HG03439 (cell line): Measurements from ENCODE around the gene SFXN5.
"Not testable (repeated sequence)": the region's sequence is repeated elsewhere in the genome, so short reads cannot be mapped to it uniquely, and the experiment has no call there.

Experiments
- ATAC-seq: cut with Tn5 transposase; IDR thresholded peaks from one replicate; pipeline ENCODE4 v1.9.1; 2021; ENCODE audit warnings: mild to moderate bottlenecking, moderate library complexity; ENCODE audit not compliant: unreplicated experiment

SFXN5 gene

DNA sequence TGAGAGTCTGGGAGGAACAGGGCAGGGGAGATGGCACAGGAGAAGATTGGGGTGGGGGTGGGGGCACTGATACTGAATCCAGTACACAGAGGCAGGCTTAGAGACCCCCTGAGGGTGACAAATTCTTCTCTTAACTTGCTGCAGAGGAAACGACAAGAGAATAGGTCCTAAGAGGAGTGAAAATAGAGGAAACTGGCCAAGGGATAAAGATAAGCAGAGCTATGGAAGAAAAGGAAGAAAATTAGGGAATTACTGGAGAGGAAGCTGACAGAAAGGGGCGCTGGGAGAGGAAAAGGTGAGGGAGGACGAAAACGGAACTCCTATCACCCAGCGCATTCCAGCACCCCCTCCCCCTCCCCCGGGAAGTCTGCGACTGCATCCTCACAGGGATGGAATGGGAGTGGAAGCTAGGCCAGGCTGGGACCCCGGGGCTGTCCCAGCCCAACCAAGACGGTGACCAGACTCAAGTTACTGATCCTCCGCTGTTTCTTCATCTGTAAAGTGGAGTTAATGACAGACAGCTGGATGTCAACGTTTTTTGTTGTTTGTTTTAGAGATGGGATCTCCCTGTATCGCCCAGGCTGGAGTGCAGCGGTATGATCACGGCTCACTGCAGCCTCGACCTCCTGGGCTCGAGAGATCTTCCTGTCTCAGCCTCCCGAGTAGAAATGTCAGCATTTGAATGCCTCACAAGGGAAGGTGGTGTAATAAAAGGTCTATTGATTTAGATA lies 156.8 kb downstream of the SFXN5 start:
- ATAC-seq: no peak

DNA sequence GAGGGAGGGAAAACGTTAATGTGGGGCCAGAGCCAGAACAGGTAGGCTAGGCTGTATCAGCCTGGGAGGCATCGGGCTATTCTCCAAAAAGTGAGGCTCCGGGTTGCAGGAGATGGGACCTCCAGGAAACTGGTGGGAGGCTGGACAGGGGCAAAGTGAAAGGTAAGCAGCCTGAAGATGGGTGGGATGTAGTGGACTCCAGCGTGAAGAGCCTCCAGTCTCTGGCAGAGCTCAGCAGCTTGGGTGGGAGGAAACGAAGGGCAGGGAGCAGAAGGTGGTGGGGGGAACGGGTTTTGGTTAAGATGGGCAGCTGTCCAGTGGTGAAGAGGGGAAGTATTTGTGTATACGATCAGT lies 157.3 kb downstream of the SFXN5 start:
- no peak for ATAC-seq

DNA sequence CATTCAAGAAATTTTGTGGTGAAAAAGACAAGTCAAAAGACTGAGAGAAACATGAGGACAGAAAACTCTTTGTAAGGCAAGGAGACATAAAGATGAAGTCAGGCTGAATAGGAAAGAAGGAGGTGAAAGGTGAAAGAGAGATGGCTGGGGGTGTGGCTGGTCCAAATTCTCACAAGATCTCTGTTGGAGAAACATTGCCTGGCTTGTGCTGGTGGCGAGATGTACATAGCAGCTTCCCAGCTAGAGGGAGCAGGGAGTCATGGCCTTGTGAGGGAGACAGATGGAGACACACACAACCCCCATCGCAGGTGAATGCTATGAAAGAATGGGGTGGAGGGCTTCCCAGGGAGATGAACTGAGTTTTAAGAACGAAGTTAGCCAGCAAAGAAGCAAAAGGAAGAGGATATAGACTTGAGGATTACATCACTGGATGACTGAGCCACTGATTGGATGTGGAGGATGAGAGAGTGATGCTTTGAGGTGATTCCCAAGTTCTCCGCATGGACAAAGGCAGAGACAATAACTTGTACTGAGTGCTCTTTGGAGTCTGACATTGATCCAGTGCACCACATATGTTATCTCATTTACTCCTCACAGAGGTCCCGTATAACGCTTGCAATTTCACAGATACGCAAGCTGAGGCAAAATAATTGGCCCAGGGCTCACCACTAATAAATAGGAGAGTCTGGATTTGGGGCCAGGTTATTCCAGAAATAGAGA lies 157.9 kb downstream of the SFXN5 start:
- ATAC-seq: no peak

DNA sequence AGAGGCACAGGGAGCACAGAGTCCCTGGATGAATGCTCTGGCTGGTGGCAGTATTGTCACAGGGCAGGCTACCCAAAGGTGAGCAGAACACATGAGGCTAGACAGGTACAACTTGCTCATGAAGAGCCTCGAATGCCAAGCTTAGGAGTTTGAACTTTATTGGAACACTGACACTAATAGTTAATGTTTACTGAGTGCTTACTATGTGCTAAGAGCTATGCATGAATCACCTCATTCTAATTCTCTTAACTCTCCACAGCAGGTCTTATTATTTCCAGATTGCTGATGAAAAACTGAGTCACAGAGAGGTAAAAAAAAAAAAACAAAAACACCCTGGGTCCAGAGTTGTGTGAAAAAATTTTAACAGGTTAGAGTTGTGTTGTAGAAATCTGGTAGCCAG lies 160.3 kb downstream of the SFXN5 start:
- ATAC-seq: no peak

DNA sequence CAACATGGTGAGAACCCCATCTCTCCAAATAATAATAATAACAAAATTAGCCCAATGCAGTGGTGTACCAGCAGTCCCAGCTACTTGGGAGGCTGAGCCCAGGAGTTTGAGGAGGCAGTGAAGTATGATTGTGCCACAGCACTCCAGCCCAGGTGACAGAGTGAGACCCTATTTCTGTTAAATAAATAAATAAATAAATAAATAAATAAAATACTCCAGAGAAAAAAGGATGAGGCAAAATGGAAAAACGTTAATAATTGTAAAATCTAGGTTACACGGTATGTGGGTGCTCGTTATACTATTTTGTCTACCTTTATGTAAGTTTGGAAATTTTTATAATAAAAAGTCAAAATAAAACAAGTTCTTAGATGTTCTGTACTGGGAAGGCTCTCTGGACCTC lies 162.8 kb downstream of the SFXN5 start:
- no peak for ATAC-seq

DNA sequence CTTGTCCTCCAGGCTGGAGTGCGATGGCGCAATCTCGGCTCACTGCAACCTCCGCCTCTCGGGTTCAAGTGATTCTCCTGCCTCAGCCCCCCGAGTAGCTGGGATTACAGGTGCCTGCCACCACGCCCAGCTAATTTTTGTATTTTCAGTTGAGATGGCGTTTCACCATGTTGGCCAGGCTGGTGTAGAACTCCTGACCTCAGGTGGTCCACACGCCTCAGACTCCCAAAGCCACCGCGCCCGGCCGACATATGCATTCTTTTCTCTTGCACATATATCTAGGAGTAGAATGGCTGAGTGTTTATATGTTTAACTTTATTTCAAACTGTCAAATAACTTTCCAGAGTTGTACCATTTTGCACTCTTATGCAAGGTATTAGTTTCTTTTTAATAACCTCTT lies 164.1 kb downstream of the SFXN5 start:
- ATAC-seq: not testable (repeated sequence)

DNA sequence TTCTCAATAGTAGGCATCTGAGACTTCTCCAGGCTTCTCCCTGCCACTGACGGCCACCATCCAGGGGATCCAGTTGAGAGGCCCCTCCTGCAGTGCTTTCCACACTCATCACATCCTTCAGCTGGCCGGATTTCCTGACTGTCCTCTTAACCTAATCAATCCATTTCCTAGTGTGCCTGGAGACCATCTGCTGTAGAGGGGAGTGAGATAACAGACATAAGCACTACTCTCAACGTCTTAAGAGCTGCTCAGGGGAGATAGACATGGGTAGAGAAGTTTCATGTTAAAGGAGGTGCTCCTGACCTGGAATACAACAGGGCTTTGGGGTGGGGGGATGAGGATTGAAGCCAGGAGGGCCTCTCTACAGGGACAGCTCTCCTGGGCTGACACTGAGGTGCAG lies 170.1 kb downstream of the SFXN5 start:
- ATAC-seq: no peak

DNA sequence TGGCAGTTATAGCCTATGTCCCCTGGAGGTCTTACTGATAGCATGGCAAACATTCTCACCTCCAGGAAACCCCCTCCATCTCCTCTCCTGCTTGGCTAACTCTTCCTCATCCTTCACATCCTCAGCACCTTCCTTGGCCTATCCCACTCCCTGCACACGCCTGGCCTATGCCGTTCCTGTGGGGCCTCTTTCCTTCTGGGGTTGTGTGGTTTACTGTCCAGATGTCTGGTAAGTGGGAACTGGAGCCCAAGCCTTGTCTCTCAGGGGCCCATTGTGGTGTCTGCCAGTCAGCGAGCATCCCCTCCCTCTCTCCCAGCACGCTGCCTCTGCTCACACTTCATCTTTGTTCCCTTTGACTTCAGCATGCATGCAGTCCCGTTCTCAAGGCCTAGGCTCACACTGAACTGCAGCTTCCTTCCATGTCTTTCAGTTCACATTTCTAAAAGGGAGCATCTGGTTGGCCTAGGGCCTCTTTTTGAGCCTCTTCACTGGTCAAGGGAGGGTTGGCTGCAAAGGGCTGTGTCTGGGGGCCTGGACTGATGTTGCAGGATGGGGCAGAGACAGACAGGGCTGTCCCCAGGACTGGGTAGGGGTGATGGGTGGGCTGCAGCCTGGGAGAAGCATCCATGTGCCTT lies 171.2 kb downstream of the SFXN5 start:
- no peak for ATAC-seq

DNA sequence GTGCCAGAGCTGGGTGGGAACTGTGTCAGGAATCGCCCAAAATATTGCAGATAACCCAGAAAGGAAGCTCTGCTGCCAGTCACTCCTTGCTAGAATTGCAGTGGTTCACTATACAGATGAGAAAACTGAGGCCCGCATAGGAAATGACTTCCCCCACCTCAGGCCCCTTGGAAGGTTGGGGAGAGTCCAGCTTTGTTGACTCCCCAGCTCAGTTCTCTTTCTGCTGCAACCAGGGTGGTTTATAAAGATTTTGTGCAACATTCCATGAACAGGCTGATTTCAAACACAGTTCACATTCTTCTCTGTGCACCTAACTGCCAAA lies 173.0 kb downstream of the SFXN5 start:
- ATAC-seq: no peak

DNA sequence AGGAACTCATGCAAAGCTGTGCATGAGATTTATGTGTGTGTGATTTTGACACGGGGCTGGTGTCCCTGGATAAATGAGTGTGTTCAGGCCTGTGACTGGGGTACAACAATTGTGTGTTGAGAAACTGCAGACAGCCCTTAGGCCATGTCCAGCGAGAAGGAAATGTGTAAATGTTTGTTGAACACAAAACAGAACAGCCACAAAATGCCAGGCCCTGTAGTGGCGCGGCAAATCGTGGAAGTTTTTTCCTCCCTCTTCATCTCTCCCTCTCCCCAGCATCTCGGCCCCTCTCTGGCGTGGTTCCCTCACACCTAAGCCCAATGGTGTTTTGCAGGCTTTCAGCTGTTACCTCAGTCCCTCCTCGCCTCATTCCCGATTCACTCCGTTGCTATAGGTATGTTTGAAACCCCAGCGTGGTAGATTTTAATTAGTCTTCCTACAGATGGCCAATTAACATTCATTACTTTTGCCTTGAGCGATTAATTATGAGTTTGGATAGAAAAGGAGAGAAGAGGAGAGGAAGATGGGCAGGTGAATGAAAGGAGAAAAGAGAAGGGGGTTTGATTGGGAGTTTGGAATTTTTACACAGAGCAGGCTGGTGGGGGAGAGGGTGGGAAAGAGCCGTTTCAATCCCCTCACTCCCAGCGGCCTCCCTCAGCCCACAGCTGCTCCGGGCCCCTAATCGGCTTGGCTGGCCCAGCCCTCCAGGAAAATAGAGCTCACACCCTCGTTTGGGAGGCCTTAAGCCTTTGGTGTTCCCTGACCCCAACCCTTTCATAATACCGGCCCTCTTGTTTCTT lies 173.5 kb downstream of the SFXN5 start:
- no peak for ATAC-seq

DNA sequence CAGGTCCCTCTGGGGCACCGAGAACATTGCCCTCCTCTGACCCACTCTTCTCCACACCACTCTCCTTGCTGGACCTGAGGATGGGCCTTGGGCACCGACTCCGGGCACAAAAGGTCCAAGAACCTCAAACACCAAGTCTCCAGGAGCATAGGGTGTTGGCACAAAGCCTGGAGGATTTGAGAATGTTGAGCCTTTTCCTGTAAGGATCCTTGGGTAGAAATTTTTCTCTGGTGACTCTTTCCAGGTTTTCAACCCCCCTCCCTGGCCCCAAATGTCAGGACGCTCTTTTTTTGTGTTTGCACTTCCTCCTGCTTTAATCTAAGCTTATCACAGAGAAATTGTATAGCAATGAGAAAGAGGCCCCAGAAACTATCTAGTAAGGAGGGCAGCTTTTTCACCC lies 175.1 kb downstream of the SFXN5 start:
- no peak for ATAC-seq

DNA sequence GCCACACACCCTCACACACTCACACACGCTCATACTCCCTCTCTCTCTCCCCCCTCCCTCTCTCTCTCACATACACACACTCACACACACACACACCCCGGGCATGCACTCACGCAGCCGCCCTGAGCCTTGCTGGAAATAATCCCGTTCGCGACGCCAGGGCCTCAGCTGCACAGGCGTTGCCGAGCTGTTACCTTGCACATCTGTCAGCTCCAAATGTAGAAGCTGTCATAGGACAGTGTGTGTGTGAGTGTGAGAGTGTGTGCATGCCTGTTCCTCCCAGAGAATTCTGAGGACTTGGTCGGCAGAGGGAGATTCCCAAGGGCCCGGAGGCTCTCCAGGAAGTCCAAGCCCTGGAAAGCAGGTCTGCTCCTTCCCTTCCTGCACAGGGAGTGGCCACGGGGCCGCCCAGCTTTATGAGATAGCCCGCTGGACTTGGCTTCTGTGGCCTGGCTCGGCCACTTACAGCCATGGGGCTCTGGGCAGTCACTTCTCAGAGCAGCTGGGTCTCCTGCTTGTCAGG lies 175.7 kb downstream of the SFXN5 start:
- no peak for ATAC-seq

DNA sequence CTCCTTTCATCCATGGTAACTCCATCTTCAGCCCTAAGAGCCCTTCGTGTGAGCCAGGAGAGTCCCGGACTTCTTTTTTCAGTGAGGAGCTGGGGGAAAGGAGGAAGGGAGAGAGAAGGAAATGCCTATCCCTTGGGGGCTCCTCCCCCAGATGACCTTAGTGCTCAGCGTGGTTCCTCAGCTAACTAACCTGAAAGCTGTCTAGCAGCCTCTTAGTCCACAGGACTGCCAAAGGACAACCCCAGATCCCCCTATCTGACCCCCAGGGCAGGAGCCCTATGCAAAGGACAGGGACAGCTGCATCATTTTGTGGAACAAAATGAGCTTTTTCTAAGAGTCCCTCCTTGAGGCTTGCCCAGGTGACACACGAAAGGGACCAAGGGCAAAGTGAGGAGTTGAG lies 176.4 kb downstream of the SFXN5 start:
- no peak for ATAC-seq

DNA sequence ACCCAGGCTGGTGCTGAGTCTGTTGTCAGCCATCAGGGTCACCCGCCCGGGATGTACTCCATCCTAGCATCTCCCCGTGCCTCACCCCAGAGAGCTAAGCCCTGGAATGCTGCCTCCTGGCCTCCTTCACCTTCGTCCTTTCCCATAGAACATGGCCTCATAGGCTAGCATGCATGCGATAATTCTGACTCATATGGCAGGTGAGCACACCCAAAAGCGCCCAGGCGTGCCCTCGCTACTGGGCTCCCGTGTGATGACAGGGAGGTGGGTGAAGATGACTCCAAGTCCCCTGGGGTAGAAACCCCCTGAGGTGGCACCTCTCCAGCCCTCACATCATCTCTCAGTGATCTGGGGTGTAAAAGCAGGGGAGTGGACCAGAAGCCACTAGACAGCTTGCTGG lies 177.0 kb downstream of the SFXN5 start:
- no peak for ATAC-seq

DNA sequence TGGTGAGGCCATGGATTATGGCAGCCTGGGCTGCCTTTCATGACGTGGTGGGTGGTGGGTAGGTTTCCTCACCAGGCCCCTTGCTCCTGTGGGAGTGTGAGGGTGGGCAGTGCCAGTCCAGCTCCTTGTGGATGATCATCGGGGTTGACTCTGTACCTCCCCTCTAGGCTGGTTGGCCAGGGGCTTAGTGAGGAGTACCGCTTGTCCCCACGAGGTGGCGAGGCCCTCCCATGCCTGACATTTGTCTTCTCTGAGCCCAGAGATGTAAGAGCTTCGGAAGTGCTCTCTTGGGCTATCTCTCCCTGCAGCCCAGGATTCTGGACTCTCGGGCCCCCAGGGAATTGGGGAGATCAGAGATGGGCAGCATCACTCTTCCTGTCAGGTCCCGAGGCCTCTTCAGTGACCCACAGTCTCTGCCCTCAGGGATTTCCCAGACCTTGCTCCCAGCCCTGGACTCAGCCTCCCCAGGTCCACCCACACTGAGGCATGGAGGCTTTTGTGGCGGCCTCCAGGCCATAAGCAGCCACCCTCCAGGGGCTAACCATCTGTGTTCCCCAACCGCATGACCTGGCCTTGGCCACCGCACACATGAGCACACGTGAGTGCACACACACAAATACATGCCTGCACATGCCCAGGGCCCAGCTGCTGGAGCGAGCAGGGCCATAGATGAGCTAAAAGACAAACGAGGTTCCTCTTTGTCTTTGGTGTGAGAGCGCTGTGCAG lies 177.8 kb downstream of the SFXN5 start:
- peak; percentile 60 for ATAC-seq

DNA sequence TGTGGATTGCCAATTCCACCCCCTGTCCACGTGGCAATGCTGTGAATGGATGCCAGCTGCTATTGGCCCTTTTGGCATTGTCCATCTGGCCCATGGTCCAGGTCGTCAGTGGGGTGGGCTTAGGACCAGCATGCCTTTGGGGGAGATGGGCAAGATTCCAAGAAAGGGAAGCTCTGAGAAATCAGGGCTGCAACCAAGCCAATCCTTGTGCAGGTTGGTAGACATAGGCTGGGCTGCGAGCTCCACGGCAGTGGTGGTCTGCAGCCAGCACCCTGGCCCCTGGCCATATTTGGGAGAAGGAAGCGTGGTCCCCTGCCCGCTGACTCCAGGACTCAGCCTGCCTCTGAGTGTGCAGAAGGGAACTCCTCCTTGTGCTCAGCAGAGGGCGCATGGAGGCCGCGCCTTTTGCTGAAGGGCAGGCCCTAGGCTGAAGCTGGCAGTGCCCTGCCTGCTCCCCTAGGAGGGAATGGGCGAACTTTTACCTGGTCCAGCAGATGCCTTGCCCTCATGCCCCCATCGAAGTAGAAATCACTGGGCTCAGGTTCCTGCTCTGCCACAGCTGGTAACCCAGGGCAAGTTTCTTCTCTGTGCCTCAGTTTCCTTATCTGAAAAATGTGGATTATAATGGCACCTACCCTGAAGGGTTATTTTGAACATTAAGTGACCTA lies 178.9 kb downstream of the SFXN5 start:
- ATAC-seq: peak; percentile 54
